Cardiac fibroblast (primary cell): ENCODE results near the gene CLDN16.
A peak's percentile ranks its signal among the peaks of the same experiment; 100 is the strongest.

Experiments used
- DNase-seq, 2 donors: peaks; one replicate each; pipeline versions ENCODE4 v3.0.0 to v3.0.0-alpha.2; 2010; ENCODE audit warnings: low read depth in 2 of 2
- H3K4me3 ChIP-seq, 2 donors: replicated peaks in 1 of 2; 1 replicate in 1 of 2; 2 replicates in 1 of 2; pipeline ENCODE4 v1.5.1; 2011; ENCODE audit warnings: low read depth in 2 of 2, low read length in 2 of 2, mild to moderate bottlenecking in 2 of 2, moderate library complexity in 1 of 2
- TF ChIP-seq, protein P1 (sequence below): IDR thresholded peaks from one replicate; pipeline ENCODE4 v1.5.1; 2011; ENCODE audit warnings: low read depth, mild to moderate bottlenecking, low read length, inconsistent platforms

CLDN16 gene

DNA sequence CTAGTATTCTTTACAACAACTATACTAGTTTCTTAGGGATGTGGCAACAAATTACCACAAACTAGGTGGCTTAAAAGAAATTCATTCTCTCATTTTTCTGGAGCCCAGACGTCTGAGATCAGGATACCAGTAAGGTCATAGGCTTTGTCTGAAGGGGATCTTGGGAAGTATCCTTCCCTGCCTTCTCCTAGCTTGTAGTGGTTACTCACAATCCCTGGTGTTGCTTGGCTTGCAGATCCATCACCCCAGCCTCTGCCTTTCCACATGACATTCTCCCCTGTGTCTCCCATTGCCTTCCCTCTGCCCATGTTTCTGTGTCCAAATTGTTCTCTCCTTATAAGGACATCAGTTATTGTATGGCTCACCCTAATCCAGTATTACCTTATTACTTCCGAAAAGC is 41.4 kb upstream of the CLDN16 start:
- peak in 1 of 2 donors; percentile 21 for DNase-seq
- no peak overlapping the region for H3K4me3 ChIP-seq
- TF ChIP-seq, protein P1, sequence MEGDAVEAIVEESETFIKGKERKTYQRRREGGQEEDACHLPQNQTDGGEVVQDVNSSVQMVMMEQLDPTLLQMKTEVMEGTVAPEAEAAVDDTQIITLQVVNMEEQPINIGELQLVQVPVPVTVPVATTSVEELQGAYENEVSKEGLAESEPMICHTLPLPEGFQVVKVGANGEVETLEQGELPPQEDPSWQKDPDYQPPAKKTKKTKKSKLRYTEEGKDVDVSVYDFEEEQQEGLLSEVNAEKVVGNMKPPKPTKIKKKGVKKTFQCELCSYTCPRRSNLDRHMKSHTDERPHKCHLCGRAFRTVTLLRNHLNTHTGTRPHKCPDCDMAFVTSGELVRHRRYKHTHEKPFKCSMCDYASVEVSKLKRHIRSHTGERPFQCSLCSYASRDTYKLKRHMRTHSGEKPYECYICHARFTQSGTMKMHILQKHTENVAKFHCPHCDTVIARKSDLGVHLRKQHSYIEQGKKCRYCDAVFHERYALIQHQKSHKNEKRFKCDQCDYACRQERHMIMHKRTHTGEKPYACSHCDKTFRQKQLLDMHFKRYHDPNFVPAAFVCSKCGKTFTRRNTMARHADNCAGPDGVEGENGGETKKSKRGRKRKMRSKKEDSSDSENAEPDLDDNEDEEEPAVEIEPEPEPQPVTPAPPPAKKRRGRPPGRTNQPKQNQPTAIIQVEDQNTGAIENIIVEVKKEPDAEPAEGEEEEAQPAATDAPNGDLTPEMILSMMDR = no peak

DNA sequence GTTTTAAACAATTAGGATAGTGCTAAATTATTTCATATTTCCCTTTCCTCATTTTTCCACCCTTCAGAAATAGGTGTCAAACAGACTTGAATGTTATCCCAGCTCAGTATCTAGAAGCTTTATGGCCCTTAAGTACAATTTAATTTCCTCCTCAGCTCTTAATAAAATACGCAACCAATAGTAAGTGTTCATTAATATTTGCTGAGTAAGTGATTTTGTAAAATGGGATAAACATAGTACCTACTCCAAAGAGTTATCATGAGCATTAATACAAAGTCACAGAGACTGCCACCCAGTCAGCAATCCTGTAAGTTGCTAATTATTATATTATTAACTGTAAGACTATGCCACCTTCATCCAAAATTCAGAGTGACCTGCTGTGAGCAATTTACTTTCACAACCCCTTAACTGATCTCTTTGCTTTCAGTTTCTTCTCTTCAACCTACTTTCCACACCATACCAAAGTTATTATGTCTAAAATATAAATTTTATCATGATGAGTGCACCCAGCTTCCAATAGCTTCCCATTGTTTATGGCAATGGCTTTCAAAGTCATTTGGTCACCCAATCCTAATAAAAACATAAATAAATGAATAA is 35.0 kb upstream of the CLDN16 start:
- H3K4me3 ChIP-seq = no peak overlapping the region
- TF ChIP-seq, protein P1 = no peak
- no peak for DNase-seq

DNA sequence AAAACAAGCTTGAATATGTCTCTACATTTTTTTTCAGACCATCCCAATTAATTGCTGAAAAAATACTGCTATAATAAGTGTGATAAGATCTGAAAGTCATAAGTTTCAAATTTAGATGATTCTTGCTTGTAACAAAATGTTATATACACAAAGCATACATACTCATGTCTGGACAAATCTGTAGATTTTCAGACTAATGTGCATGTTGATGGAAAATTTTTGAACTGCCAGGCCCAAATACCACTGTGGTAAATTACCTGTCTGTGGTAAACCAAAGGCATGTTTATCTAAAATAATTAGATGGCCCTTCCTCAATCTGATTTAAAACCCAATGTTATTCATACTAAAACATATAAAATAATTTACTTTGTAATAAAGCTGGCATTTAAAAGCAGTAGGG is 31.7 kb upstream of the CLDN16 start:
- H3K4me3 ChIP-seq = no peak overlapping the region
- DNase-seq = no peak
- TF ChIP-seq, protein P1 = no peak

DNA sequence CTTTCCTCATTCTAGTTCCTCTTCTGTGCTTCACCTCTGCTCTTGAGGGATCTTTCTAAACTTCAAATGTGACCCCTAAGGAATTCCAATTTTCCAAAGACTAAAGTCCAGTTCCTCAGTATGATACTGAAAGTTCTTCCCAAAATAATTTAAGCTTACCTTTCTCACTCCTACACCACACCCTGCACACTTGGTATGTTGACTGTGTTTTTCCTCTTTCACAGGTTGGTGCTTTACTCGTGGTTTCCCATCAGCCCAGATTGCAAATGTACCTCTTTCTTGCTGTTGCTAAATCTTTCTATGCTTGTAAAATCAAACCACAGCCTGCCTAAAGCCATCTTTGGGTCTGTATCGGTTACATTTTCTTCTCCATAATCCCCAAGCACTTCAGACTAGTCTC is 30.5 kb upstream of the CLDN16 start:
- no peak overlapping the region for H3K4me3 ChIP-seq
- DNase-seq = no peak
- TF ChIP-seq, protein P1 = no peak

DNA sequence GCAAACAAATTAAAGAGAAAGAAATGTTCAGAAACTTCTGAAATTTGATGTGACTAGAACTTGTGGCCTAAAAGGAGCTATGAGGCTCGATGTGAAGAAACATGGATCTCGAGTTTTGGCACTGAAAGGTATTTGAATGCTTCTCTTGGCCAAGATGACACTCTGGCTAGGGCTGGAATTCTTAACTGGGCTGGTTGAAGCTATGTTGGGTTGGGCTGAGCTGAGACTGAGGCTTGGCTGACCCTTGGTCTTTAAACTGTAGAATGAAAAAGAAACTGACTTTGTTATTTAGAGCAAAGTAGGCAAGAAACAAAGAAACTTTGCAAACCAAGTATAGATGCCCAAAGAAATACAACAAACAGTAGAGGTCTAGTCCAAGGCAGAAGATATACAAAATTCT is 28.1 kb upstream of the CLDN16 start:
- no peak overlapping the region for H3K4me3 ChIP-seq
- TF ChIP-seq, protein P1 = no peak
- no peak for DNase-seq

DNA sequence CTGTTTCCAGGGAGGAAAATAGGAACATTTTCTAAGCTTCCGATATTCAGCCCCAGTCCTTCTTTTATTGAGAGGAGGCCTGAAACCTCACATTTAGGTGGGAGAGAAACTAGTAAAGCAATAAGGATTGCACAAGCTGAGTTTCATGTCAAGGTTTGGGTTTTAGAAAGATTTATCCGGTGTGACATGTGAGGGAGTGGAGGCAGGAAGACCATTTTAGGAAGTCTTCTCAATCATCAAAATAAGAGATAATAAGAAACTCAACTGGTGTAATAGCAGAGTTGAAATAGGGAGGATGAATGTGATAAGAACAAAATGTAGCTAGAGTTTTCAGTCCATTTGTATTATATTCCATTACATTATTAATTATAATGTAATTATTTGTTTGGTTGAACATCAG is 27.7 kb upstream of the CLDN16 start:
- DNase-seq = no peak
- H3K4me3 ChIP-seq = no peak overlapping the region
- TF ChIP-seq, protein P1 = no peak

DNA sequence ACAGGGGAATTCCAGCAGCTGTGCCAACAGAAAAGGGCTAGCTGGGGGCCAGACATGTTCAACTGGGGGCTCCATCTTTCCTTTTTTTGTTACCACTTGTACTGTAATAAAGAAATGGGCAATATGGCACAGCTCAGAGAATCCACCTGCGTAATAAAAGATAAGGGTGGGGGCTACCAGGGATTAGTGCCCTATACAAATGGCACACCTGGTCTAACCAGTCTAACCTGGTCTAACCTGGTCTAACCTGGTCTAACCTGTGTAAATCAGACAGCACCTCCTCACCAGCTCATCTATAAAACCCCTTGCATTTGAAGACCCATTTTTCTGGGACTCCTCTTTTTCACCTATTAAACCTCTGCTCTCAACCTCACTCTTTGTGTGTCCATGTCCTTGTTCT is 26.2 kb upstream of the CLDN16 start:
- no peak for DNase-seq
- H3K4me3 ChIP-seq = no peak overlapping the region
- TF ChIP-seq, protein P1 = no peak
